IPS DF 4.7 (cell line): ENCODE measurements around the gene KRTAP10-5.

Experiments used
- DNase-seq: peaks from one replicate; pipeline ENCODE4 v3.0.0-alpha.2; 2013; ENCODE audit warnings: low spot score; ENCODE audit errors: extremely low read depth

The KRTAP10-5 gene

DNA sequence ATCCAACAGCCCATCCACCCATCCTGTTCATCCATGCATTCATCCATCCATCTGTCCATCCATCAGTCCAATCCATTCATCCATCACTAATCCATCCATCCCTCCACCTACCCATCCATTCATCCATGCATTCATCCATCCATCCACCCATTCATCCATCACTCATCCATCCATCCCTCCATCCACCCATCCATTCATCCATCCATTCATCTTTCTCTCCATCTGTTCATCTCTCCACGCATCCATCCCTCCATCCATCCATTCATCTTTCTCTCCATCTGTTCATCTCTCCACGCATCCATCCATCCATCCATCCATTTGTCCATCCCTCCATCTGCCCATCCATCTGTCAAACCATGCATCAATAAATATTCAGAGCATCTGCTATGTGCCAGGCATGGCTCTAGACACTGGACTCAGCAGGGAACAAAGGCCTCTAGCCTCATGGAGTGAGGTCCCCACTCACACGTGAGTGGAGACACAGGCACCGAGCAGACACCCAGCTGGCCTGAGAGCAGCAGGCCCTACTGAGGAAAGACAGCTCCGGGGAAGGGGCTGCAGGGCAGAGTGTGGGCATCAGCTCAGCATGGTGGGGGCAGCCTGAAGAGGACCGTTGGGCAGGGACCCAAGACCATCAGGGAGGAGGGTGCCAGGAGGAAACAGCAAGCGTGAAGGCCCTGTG, 50.0 kb downstream of the KRTAP10-5 start:
- DNase-seq: no peak

DNA sequence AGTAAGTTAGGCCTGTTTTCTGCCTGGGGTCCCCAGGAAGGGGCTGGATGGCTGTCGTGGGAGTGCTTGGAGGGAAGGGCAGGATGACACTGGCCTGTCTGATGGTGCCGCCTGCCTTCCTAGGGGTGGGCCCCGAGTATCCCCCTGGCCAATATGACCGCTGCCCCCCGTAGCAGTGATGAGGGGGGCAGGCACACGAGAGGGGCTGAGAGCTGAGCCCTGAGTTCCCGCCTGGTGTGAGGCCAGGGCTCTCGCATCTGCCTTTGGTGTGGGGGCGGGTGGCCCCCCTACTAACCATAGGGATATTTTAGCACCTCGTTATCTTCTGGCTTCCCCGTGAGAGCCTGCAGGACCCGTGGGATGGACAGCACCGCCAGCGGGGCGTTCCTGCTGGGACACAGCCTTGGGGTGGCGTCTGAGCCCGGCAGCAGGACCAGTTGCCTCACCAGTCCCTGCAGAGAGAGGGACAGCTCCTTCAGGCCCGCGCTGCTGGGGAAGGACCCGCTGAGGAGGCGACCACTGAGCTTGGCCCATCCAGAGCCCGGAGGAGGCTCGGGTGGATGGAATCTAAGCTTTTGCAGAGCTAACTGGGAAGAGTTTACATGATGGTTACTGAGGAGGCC, 50.8 kb downstream of the KRTAP10-5 start:
- DNase-seq: no peak
